Stimulated activated CD4-positive, alpha-beta T cell treated with anti-CD3 and anti-CD28 coated beads, Interleukin-1b, Interleukin-23, amount 100 ng/mL, for 48 hours (primary cell): Measurements from ENCODE around the gene GADD45B.

Experiments
- DNase-seq: peaks from one replicate; pipeline ENCODE4 v3.0.0-alpha.2; 2020

GADD45B gene

GRCh38 chr19:2519482-2519881 lies 43.6 kb downstream of the GADD45B start:
- no peak for DNase-seq

GRCh38 chr19:2523630-2524311 lies 47.8 kb downstream of the GADD45B start:
- no peak for DNase-seq

GRCh38 chr19:2524361-2524839 lies 48.5 kb downstream of the GADD45B start:
- DNase-seq, result no peak

GRCh38 chr19:2524840-2525723 lies 49.2 kb downstream of the GADD45B start:
- no peak for DNase-seq

GRCh38 chr19:2527171-2527570 lies 51.2 kb downstream of the GADD45B start:
- no peak for DNase-seq

GRCh38 chr19:2527686-2528085 lies 51.8 kb downstream of the GADD45B start:
- no peak for DNase-seq
